Kidney (tissue), 14 donors: Measurements from ENCODE around the gene PDCD2L. TPM values are rescaled to one million over a fixed set of nuclear protein-coding genes. Genes with fewer than 3 reads are reported as not detected.

Experiments
- DNase-seq, 5 donors: peaks; one replicate each; pipeline ENCODE4 v3.0.0-alpha.2; 2013 to 2020
- FAIRE-seq: peaks from 2 replicates; lab custom pipeline; 2012; peaks lifted over from hg19 to GRCh38; lab: Jason Lieb, UNC
- H3K27ac ChIP-seq, 2 donors: one replicate each; pipeline ENCODE4 v1.7.0; 2013; ENCODE audit warnings: low read depth in 2 of 2, low read length in 2 of 2, inconsistent platforms in 1 of 2
- H3K27me3 ChIP-seq: one replicate; pipeline ENCODE4 v1.7.1; 2013; ENCODE audit warnings: low read length, inconsistent platforms; ENCODE audit not compliant: control insufficient read depth, insufficient read depth
- H3K36me3 ChIP-seq, 3 donors: one replicate each; pipeline versions ENCODE4 v1.7.0 to v1.7.1; 2013; ENCODE audit warnings: low read length in 3 of 3, control low read depth in 1 of 3, inconsistent platforms in 1 of 3; ENCODE audit not compliant: insufficient read depth in 3 of 3, control insufficient read depth in 2 of 3
- H3K4me1 ChIP-seq, 3 donors: one replicate each; pipeline versions ENCODE4 v1.7.0 to v1.7.1; 2013; ENCODE audit warnings: low read length in 3 of 3, inconsistent platforms in 1 of 3, low read depth in 1 of 3; ENCODE audit not compliant: control insufficient read depth in 2 of 3, insufficient read depth in 2 of 3
- H3K4me3 ChIP-seq, 3 donors: one replicate each; pipeline versions ENCODE4 v1.7.0 to v1.8.1; 2013; ENCODE audit warnings: low read length in 3 of 3, control low read depth in 1 of 3, inconsistent platforms in 1 of 3
- H3K9ac ChIP-seq, 3 donors: one replicate each; pipeline versions ENCODE4 v1.7.0 to v1.7.1; 2013; ENCODE audit warnings: low read length in 3 of 3, control low read depth in 1 of 3, inconsistent platforms in 1 of 3
- H3K9me3 ChIP-seq, 3 donors: one replicate each; pipeline versions ENCODE4 v1.7.0 to v1.7.1; 2013; ENCODE audit warnings: low read length in 3 of 3, control low read depth in 1 of 3, inconsistent platforms in 1 of 3; ENCODE audit not compliant: control insufficient read depth in 2 of 3, insufficient read depth in 1 of 3
- CTCF ChIP-seq: IDR thresholded peaks from 3 replicates; pipeline ENCODE4 v1.5.1; 2012; ENCODE audit warnings: mild to moderate bottlenecking, moderate library complexity, borderline replicate concordance; ENCODE audit not compliant: insufficient read depth; ENCODE audit errors: extremely low read depth
- intact Hi-C: fragments of 100-400 bp; cut with DNase I; formaldehyde crosslinking; loops from one replicate; pipeline ENCODE4 v1.11.1; 2022
- polyA plus RNA-seq: library from polyadenylated mRNA; stranded (reverse); fragments of 350-450 nt; fragmentation: Illumina TruSeq; extraction: RNeasy Lipid Tissue Mini Kit (QIAGEN cat#74804); gene quantifications from one replicate; pipeline ENCODE4 v1.2.3, GENCODE V29; 2014; ENCODE audit warnings: low read depth, low replicate concordance; ENCODE audit not compliant: insufficient read depth
- total RNA-seq: library from RNA; stranded (reverse); fragmentation: NEBNext Ultra II Directional; extraction: Animal tissue kit (Norgen Biotek cat#: 25700); gene quantifications from one replicate; pipeline ENCODE4 v1.2.1, GENCODE V29; 2021
- donor health status: control.
- donor health status: control.
- donor health status: control.
- donor health status: control.
- donor health status: control.
- donor health status: DM: yes; HTN: yes; CAD: no.
- donor health status: Normal renal cell carcinoma (clear cell type).

Gene PDCD2L
- total and polyA plus RNA-seq, 2 donors from 2014 or later = 5.5 to 6.7 TPM

DNA sequence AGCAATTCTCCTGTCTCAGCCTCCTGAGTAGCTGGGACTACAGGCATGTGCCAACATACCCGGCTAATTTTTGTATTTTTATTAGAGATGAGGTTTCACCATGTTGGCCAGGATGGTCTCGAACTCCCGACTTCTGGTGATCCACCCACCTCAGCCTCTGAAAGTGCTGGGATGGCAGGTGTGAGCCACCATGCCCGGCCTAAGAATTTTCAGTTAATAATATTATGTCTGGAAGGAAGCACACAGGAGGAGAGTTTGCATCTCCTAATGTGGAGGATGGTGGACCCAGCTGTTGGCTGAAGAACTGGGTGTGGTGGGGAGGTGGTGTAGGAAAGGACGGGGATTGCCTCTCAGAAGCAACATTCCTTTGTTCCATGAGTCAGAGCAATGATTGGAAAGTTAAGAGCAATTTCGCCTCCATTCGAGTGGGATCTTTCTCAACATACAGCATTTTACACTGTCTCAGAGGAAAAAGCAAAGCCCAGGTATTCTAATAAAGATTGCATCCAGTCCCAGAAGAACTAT is 11.9 kb downstream of the PDCD2L start:
- intact Hi-C loops = no loop called here
- Histone ChIP-seq H3K36me3 (peaks cover 0 to 16% (median 2%) of the 10 kb centered on the region in 3 donors), H3K4me3 (no peak overlapping the region), H3K27ac (no peak overlapping the region), H3K27me3 (no peaks in the 10 kb centered on the region), H3K9ac (no peak overlapping the region), H3K4me1 (no peaks in the 10 kb centered on the region), H3K9me3 (no peaks in the 10 kb centered on the region)
- no peak for TF ChIP-seq CTCF
- FAIRE-seq (no peak), DNase-seq (no peak)

DNA sequence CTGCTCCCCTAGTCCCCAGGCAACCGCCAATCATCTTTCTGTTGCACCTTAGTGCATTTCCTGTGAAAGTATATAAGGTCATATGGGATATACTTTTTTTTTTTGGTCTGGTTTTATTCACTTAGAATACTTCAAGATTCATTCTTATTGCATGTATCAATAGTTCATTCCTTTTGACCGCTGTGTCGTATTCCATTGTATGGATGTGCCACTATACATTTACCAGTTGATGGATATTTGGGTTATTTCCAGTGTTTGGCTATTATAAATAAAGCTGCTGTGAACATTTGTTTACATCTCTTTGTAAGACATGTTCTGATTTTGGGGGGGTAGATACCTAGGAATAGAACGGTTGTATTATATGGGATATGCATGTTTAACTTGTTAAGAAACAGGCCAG is 14.1 kb downstream of the PDCD2L start:
- FAIRE-seq (no peak), DNase-seq (no peak)
- H3K9ac ChIP-seq = no peak overlapping the region
- H3K27ac ChIP-seq = no peak overlapping the region
- H3K27me3 ChIP-seq = no peaks in the 10 kb centered on the region
- peaks cover 0 to 16% (median 2%) of the 10 kb centered on the region in 3 donors for H3K36me3 ChIP-seq
- no peaks in the 10 kb centered on the region for H3K4me1 ChIP-seq
- no peaks in the 10 kb centered on the region for H3K9me3 ChIP-seq
- no peak overlapping the region for H3K4me3 ChIP-seq
- intact Hi-C loops = no loop called here
- no peak for TF ChIP-seq CTCF

DNA sequence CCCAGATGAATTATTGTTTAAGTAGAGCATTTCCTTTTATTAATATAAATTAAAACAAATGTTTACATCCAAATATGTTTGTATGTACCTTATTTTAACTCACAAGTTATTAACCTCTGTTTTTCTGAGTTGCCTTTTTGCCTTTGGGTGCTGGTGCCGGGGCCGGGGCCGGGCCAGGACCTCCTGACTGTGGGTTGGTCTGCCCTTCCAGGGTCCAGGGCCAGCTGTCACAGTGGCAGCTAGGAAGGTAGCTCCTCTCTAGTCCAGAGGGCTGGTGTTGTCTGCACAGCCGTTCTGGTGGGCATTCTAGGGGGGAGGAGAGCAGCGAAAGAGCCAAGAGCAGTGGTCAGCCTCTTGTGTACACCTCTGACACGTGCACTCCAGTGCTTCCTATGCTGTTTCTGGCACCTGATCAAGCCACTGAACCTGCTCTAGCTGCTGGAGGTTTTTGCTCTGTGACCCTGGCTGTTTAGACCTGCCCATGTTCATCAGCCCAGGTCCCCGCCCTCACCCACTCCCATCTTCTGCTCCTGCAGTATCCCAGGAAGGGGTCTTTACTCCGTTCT is 22.0 kb downstream of the PDCD2L start:
- no peaks in the 10 kb centered on the region for H3K27me3 ChIP-seq
- intact Hi-C loops = no loop called here
- no peaks in the 10 kb centered on the region for H3K9me3 ChIP-seq
- DNase-seq = no peak
- no peak overlapping the region for H3K27ac ChIP-seq
- H3K36me3 ChIP-seq = no peaks in the 10 kb centered on the region
- no peak overlapping the region for H3K4me3 ChIP-seq
- no peak overlapping the region for H3K9ac ChIP-seq
- H3K4me1 ChIP-seq = peaks cover 0 to 4% (median under 1%) of the 10 kb centered on the region in 3 donors
- no peak for TF ChIP-seq CTCF
- no peak for FAIRE-seq
